ENCODE measurements around the gene MAML2.
A peak's percentile ranks its signal among the peaks of the same experiment; 100 is the strongest.

The MAML2 gene

GRCh38 chr11:96241331-96241841 lies 101.6 kb downstream of the MAML2 start:
- no peak for DNase-seq (ENCODE audit: low read depth)
- TF ChIP-seq CTCF (conservative IDR thresholded peaks at IDR 0.05; ENCODE audit: low read length): no peak; the same call in 1 of the 2 replicates
- H3K4me3 ChIP-seq (ENCODE audit: low read length): no peak overlapping the region

GRCh38 chr11:96238563-96239135 lies 104.3 kb downstream of the MAML2 start:
- no peak for TF ChIP-seq CTCF (conservative IDR thresholded peaks at IDR 0.05; ENCODE audit: low read length)
- peak; percentile 63 for DNase-seq (ENCODE audit: low read depth)
- H3K4me3 ChIP-seq (ENCODE audit: low read length): no peak overlapping the region

GRCh38 chr11:96237766-96238266 lies 105.2 kb downstream of the MAML2 start:
- no peak for TF ChIP-seq CTCF (conservative IDR thresholded peaks at IDR 0.05; ENCODE audit: low read length)
- H3K4me3 ChIP-seq (ENCODE audit: low read length): no peak overlapping the region
- peak; percentile 45 for DNase-seq (ENCODE audit: low read depth)

- H3K4me3 ChIP-seq (ENCODE audit: low read length): no peak overlapping the region
- DNase-seq (ENCODE audit: low read depth): peak; percentile 69
- TF ChIP-seq CTCF (conservative IDR thresholded peaks at IDR 0.05; ENCODE audit: low read length): no peak; the same call in 1 of the 2 replicates
Observed at GRCh38 chr11:96235751-96236150, 107.2 kb downstream of the MAML2 start.

- TF ChIP-seq CTCF (conservative IDR thresholded peaks at IDR 0.05; ENCODE audit: low read length): no peak
- DNase-seq (ENCODE audit: low read depth): no peak
Observed at GRCh38 chr11:96234866-96235441, 108.0 kb downstream of the MAML2 start.

GRCh38 chr11:96232132-96232531 lies 110.9 kb downstream of the MAML2 start:
- H3K4me3 ChIP-seq (ENCODE audit: low read length): no peak overlapping the region
- DNase-seq (ENCODE audit: low read depth): no peak
- TF ChIP-seq CTCF (conservative IDR thresholded peaks at IDR 0.05; ENCODE audit: low read length): no peak

More at GRCh38 chr11:96234866-96235441, 108.0 kb downstream of the MAML2 start:
- no peak overlapping the region for H3K4me3 ChIP-seq (ENCODE audit: low read length)

GRCh38 chr11:96230686-96231085 lies 112.3 kb downstream of the MAML2 start:
- no peak overlapping the region for H3K4me3 ChIP-seq (ENCODE audit: low read length)
- no peak for TF ChIP-seq CTCF (conservative IDR thresholded peaks at IDR 0.05; ENCODE audit: low read length)
- DNase-seq (ENCODE audit: low read depth): no peak

Data from AG10803 (cell line).